Osteoblast (primary cell): ENCODE data around the gene TFCP2. TPM values are rescaled to one million over a fixed set of nuclear protein-coding genes. Genes with fewer than 3 reads are reported as not detected.

ENCODE experiments used
- DNase-seq: peaks from one replicate; pipeline ENCODE4 v3.0.0; 2011; ENCODE audit warnings: low spot score, mixed read lengths; ENCODE audit not compliant: insufficient read length; ENCODE audit errors: missing footprints
- H2AFZ ChIP-seq: 2 replicates; pipeline ENCODE4 v1.6.0; 2011; ENCODE audit warnings: mild to moderate bottlenecking, low read length
- H3K27ac ChIP-seq: 2 replicates; pipeline ENCODE4 v1.5.1; 2011; ENCODE audit warnings: mild to moderate bottlenecking, low read depth, low read length, moderate library complexity
- H3K27me3 ChIP-seq: 2 replicates; pipeline ENCODE4 v1.6.0; 2012; ENCODE audit warnings: mild to moderate bottlenecking, control low read depth, inconsistent platforms, low read length, moderate library complexity; ENCODE audit not compliant: insufficient read depth
- H3K36me3 ChIP-seq: 2 replicates; pipeline ENCODE4 v1.5.1; 2011; ENCODE audit warnings: mild to moderate bottlenecking, low read length, control low read depth, moderate library complexity; ENCODE audit not compliant: insufficient read depth
- H3K4me1 ChIP-seq: 2 replicates; pipeline ENCODE4 v1.5.1; 2011; ENCODE audit warnings: mild to moderate bottlenecking, low read length, control low read depth, moderate library complexity; ENCODE audit not compliant: insufficient read depth
- H3K4me2 ChIP-seq: 2 replicates; pipeline ENCODE4 v1.6.0; 2011; ENCODE audit warnings: mild to moderate bottlenecking, low read length; ENCODE audit not compliant: insufficient read depth
- H3K4me3 ChIP-seq: fragments of 200-600 bp; sonication (generic); 3 replicates; pipeline ENCODE4 v1.5.1; 2012; ENCODE audit warnings: mild to moderate bottlenecking, low read length, inconsistent platforms; ENCODE audit not compliant: insufficient read depth
- H3K79me2 ChIP-seq: 2 replicates; pipeline ENCODE4 v1.6.0; 2012; ENCODE audit warnings: mild to moderate bottlenecking, low read length, control low read depth, inconsistent platforms; ENCODE audit not compliant: insufficient read depth
- H3K9me3 ChIP-seq: 2 replicates; pipeline ENCODE4 v1.5.1; 2011; ENCODE audit warnings: low read depth, low read length, control low read depth
- H4K20me1 ChIP-seq: 2 replicates; pipeline ENCODE4 v1.6.0; 2012; ENCODE audit warnings: mild to moderate bottlenecking, low read length, control low read depth; ENCODE audit not compliant: insufficient read depth
- total RNA-seq: library from RNA; depleted of rRNA; stranded (reverse); fragments of >200 nt; gene quantifications from 2 replicates; pipeline ENCODE4 v1.2.3, GENCODE V29; 2012
- TF ChIP-seq, protein P1 (sequence below): IDR thresholded peaks from 2 replicates; pipeline ENCODE4 v1.5.1; 2011; ENCODE audit warnings: mild to moderate bottlenecking, low read depth, low read length, moderate library complexity; ENCODE audit errors: extremely low read depth

The TFCP2 gene
- total RNA-seq, 1 donor: 7.6 TPM

DNA sequence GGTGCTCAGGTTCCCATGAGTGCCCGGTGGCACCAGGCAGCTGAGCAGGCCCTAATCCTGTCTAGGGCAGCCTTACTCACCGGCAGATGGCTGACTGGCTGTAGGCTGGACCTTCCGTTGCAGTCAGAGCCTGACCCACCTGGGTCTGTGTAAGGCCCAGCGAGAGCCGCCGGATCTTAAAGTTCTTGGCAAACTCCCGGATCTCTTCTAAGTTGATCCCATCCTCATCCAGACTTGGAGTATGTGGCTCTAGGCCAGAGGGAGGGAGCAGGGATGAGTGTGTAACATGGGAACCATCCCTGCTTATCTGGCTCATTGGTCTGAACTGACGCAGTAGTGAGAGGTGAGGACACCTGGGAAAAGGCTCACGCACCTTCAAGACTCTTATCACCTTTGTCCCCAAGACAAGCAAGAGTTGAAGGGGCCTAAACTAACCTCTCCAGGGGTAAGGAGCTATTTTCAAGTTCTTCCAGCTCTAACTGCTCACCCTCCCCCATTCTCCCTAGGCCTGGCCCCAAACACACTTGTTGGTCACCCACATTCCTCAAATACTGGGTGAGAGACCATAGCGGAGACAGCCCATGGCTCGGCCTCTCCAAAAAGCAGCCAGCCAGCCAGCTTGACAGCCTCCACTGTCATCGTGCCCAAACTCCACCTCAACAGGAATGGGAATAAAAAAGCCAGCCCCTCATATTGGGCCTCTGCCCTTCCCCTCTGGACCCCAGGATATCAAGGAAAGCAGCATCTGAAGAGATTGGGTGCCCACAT is 18.8 kb upstream of the TFCP2 start:
- H3K79me2 ChIP-seq: no peaks in the 10 kb centered on the region
- TF ChIP-seq, protein P1, sequence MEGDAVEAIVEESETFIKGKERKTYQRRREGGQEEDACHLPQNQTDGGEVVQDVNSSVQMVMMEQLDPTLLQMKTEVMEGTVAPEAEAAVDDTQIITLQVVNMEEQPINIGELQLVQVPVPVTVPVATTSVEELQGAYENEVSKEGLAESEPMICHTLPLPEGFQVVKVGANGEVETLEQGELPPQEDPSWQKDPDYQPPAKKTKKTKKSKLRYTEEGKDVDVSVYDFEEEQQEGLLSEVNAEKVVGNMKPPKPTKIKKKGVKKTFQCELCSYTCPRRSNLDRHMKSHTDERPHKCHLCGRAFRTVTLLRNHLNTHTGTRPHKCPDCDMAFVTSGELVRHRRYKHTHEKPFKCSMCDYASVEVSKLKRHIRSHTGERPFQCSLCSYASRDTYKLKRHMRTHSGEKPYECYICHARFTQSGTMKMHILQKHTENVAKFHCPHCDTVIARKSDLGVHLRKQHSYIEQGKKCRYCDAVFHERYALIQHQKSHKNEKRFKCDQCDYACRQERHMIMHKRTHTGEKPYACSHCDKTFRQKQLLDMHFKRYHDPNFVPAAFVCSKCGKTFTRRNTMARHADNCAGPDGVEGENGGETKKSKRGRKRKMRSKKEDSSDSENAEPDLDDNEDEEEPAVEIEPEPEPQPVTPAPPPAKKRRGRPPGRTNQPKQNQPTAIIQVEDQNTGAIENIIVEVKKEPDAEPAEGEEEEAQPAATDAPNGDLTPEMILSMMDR: no peak
- H3K9me3 ChIP-seq: no peaks in the 10 kb centered on the region
- H3K4me1 ChIP-seq: no peaks in the 10 kb centered on the region
- DNase-seq: no peak
- peaks cover 3% of the 10 kb centered on the region for H3K36me3 ChIP-seq
- no peak overlapping the region for H2AFZ ChIP-seq
- H3K27ac ChIP-seq: no peak overlapping the region
- H3K4me2 ChIP-seq: no peak overlapping the region
- H4K20me1 ChIP-seq: no peaks in the 10 kb centered on the region
- H3K4me3 ChIP-seq: no peak overlapping the region
- no peaks in the 10 kb centered on the region for H3K27me3 ChIP-seq

DNA sequence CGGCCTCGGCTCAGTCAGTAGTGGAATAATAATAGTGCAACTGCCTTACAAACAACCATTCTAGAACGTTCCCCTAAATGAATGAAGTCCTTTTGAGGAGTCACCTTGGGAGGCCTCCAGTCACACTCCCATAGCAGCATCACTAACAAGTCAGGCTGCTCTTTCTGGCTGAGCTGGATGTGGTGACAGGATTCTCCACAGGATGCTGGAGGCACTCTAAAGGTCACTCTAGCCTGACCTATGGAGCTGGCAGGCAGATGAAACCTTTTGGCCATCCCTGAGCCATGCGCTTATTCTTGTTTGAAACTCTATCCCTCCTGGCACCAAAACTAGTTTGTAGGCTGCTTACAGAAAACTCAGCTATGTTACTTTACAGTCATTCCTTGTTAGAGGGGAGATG is 17.9 kb upstream of the TFCP2 start:
- no peak overlapping the region for H3K4me3 ChIP-seq
- H3K9me3 ChIP-seq: no peaks in the 10 kb centered on the region
- no peaks in the 10 kb centered on the region for H3K27me3 ChIP-seq
- no peaks in the 10 kb centered on the region for H3K79me2 ChIP-seq
- DNase-seq: no peak
- H3K36me3 ChIP-seq: peaks cover 3% of the 10 kb centered on the region
- TF ChIP-seq, protein P1: no peak
- H3K4me1 ChIP-seq: no peaks in the 10 kb centered on the region
- H3K27ac ChIP-seq: no peak overlapping the region
- no peaks in the 10 kb centered on the region for H4K20me1 ChIP-seq
- no peak overlapping the region for H3K4me2 ChIP-seq
- H2AFZ ChIP-seq: no peak overlapping the region

DNA sequence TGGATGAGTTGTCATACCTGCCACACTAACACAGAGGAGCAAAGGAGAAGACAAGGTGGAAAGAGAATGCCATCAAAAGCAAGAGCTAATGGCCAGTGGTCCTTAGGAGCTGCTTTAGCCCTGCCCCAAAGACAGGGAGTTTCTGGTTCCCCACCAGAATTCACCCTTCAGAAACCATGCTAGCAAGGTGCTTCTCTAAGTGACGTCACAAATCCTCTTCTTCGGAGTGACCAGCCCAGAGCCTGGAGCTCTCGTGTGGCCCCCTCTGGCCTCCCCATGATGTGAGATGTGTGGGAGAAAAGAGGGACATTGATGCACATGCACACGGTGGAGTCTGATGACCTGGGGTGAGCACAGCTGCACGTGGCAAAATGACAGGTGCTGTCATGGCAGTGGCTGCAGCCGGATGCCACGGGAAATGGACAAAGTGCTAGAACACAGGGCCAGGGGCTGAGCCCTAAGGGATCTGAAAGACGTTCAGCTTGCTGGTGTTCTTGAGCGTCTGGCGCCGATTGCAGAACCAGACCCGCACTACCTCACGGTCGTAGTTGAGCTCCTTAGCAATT is 16.9 kb upstream of the TFCP2 start:
- Histone ChIP-seq H3K36me3 (peaks cover 3% of the 10 kb centered on the region), H3K79me2 (no peaks in the 10 kb centered on the region), H3K27me3 (no peaks in the 10 kb centered on the region), H3K9me3 (no peaks in the 10 kb centered on the region), H2AFZ (no peak overlapping the region), H3K27ac (no peak overlapping the region), H3K4me3 (no peak overlapping the region), H3K4me1 (no peaks in the 10 kb centered on the region), H3K4me2 (no peak overlapping the region), H4K20me1 (no peaks in the 10 kb centered on the region)
- no peak for DNase-seq
- TF ChIP-seq, protein P1: no peak

DNA sequence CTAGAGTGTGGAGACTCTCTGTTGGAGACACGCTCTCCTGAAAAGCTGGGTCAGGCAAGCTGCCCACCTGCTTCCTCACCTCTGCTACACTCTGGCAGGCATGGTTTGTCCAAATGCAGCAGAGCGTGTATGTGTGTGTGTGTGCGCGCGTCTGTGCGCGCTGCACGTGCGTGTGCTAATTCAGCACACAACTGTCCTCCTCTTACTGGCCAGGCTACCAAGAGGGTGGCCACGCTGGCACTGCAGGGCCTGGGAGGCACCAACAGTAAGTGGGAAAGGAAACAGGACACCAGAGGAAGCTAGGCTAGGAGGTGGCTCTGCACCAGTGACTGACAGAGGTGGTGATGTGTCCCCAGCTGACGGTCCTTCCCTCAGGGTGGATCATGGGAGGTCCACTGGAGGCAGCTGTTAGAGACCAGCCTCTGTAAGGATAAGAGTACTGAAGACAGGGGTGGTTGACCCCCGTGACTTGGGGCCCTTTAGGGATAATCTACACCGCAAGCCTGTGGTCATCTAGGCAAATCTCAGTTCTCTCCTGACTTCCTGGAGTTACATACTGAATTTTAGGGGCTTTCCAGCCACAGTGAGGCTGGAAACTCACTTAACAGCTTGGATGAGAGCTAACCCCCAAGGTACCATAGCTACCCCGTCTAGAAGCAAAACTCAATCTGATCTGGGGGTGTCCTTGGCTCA is 15.6 kb upstream of the TFCP2 start:
- Histone ChIP-seq H3K4me2 (no peak overlapping the region), H3K9me3 (no peaks in the 10 kb centered on the region), H3K27me3 (no peaks in the 10 kb centered on the region), H3K36me3 (peaks cover 3% of the 10 kb centered on the region), H3K79me2 (no peaks in the 10 kb centered on the region), H3K4me3 (no peak overlapping the region), H2AFZ (no peak overlapping the region), H3K4me1 (no peaks in the 10 kb centered on the region), H3K27ac (no peak overlapping the region), H4K20me1 (no peaks in the 10 kb centered on the region)
- TF ChIP-seq, protein P1: no peak
- no peak for DNase-seq
